Measurements from ENCODE around the gene DIP2A.

DNA sequence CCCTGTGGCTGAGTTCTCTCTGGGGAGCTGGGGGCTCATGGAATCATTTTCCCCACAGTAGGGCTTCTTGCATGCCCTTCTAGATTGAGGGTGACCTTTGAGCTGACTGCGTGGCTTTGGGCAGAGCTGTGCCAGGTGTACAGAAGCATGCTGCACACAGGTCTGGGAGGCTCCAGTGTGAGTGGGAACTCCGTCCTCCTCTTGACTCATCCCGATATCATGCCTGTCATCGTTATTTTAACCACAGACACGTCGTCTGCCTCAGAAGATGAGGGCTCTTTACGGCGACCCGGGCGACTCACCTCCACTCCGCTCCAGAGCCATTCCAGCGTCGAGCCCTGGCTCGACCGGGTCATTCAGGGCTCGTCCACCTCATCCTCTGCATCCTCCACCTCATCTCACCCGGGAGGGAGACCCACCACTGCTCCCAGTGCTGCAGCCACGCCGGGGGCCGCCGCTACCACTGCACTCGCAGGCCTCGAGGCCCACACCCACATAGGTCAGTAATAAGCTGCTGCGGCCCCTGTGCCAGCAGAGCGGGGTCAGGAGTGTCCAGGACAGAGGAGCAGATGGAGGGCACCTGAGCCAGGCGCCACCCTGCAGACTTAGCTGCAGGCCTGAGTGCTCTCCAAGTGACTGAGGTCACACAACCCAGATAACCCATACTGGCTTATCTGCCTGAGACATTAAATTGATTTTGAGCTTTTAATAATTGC is 39.8 kb downstream of the DIP2A start:
- TF ChIP-seq, protein P1, sequence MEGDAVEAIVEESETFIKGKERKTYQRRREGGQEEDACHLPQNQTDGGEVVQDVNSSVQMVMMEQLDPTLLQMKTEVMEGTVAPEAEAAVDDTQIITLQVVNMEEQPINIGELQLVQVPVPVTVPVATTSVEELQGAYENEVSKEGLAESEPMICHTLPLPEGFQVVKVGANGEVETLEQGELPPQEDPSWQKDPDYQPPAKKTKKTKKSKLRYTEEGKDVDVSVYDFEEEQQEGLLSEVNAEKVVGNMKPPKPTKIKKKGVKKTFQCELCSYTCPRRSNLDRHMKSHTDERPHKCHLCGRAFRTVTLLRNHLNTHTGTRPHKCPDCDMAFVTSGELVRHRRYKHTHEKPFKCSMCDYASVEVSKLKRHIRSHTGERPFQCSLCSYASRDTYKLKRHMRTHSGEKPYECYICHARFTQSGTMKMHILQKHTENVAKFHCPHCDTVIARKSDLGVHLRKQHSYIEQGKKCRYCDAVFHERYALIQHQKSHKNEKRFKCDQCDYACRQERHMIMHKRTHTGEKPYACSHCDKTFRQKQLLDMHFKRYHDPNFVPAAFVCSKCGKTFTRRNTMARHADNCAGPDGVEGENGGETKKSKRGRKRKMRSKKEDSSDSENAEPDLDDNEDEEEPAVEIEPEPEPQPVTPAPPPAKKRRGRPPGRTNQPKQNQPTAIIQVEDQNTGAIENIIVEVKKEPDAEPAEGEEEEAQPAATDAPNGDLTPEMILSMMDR (IDR thresholded peaks at IDR 0.05; ENCODE audit: low read depth, low read length, poor library complexity, severe bottlenecking): no peak
- TF ChIP-seq EZH2phosphoT487 (IDR thresholded peaks at IDR 0.05; ENCODE audit: borderline replicate concordance, low read length): no peak
